Fibroblast of skin of right quadriceps (primary cell): ENCODE measurements around the gene TAF1C.

ENCODE experiments used
- DNase-seq: peaks from one replicate; pipeline ENCODE4 v3.0.0-alpha.2; 2013

TAF1C gene

DNA sequence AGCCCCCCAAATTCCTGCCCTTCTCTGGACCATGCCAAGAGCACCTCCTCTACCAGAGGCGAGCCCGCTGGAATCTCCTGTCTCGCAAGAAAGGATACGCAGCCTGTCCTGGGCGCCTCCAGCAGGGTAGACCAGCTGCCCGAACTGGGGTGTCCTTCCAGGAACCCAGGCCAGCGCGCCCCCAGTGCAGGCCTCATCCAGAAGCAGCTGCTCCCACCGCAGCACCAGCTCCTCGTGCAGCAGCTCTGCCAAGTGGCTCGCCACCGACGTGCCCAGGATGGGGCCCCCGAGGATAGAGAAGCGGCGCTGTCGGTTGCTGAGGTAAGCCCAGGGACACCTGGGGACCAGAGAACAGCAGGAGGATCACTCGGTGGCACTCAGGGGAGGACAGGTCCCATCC lies 4.8 kb downstream of the TAF1C start:
- no peak for DNase-seq

DNA sequence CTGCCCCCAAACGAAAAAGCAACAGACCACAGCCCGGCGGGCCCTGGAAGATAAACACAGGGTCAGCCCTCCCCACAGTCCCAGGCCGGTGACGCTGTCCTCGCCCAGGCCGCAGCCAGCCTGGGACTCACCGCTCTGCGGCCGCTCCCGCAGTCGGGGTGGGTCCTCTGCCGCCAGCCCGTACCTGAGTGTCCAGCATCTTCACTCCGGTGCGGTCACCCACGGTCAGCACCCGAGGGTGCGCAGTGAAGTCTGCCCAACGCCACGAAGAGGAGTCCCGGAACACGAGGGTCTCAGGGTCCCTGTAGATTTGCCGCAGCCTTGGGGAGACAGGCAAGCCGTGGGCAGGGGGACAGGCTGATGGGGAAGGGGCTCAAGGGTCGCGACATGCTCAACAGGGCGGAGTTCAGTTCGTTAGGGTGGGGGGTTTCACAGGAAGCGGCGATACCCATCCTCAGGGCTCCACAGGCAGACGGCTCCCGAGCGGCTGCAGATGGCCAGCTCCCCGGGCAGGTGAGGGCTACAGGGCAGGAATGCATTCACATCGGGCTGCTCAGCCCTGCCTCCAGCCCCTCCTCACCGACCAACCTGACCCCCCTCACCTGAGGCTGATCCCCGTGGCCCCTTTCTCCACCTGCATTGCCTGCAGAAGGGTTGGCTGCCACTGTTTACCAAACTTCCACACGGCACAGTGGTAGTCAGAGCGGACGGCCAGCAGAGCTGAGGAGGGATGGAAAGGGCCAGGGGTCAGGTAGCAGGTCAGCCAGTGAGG lies 5.5 kb downstream of the TAF1C start:
- DNase-seq, result no peak

DNA sequence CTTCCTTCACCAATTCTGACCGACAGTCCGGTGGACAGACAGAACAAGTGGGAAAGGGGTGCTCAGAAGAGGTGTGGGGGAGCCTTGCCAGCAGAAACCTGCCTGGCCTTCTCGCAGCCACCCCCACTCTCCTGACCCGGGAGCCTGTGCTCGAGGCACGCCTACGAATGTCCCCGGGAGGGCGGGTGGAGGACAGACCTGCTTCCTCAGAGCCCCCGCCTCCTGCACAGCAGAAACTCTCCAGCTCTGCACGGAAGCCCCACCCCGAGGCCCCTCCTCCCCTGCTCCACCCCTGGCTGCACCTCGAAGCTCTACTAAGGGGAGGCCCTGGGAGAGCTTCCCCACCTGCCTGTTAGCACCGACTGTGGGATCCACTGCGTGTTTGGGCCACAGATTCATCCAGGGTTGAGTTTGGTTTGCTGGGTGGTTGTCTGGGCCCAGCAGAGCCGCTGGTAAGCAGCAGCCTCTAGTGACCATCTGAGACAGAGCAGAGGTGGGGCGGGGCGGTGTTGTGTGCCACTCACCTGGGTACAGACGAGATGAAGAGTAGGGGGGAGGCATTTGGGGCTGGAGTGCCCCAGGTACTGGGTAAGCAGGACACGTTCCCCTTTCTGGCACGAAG lies 6.2 kb downstream of the TAF1C start:
- DNase-seq, result no peak

DNA sequence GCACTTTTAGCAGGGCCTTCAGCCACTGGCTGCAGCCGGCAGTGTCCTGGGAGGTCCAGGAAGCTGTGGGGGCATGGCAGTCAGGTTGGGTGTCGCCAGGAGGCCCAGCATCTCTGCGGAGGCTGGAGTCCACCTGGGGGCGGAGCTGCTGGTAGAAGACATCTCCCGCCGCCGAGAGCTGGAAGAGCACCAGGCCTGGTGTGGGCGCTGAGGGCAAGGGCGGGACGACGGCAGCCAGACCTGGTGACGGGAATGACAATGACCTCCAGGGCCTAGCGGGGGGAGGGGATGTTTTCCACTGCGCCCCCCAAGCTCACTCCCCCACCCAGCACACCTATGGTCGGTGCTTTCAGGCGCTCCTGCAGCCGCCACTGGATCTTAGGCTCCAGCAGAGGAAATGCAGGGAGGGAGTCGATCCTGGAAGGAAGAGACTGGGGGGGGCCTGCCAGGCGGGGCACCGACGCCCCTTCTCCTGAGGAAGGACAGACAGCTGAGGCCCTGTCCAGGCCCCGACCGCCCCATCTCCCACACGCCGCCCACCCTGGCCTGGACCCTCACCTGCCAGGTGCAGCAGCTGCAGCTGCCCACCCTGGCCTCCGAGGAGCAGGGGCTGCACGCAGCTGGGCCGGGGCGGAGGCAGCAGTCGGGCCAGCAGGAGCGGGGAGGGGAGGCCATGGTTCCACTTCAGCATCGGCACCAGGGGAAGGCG lies 7.1 kb downstream of the TAF1C start:
- no peak for DNase-seq

DNA sequence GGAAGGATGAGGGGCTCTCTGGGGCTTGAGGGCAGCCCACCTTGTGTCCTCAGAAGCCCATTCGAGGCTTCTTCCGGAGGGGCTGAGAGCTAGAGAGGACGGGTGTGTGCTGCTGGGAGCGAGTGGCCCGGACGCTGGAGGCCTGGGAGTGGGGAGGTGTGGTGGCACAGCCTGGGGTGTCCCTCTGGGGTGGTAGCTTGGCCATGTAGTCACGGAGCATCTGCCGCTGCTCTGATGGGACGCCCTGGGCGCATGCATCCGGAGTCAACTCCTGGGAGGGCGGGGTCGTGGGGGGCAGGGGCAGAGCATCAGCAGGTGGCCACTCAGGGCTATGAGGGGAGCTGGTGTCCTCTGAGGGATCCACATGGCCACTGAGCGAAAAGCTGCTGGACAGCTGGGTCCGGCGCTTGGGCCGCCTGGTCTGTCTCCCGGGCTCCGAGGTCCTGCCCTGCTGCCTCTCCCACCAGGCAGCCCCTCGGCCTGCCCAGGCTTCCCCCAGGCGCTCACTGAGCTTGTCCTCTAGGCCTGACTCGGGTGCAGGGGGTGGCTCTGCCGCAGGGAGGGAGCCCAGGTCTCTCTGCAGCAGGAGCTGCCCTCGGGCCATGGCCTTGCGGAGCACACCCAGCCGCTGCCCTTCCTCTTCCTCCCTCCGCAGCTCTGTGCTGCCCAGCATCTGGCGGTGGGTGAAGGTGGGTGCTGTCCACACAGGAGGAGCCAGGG lies 7.8 kb downstream of the TAF1C start:
- DNase-seq, result no peak

DNA sequence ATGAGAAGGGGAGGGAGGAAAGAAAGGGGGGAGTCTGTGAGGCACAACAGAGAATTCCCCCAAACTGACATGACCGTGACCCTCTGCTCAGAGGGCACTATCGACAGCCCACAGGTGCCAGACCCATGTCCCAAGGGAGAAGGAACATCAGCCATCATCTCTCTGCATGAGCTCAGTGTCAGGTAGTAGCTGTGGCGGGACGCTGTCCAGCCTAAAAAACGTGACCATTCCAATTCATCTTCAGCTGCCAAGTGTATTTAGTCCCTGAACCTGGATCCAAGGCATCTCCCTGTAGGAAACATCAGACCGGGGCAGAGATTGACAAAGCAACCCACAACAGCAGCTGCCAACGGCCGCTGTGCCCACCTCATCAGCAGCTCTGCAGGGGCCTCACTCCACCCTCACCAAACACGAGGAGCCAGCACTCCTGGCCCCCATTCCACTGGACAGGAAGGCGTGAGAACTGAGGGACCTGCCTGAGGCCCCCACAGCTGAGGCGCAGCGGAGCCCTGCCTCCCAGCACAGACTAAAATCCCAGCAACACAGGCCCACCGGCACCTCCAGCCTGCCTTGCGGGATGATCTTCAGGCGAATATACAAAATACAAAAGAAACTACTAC lies 8.6 kb downstream of the TAF1C start:
- no peak for DNase-seq

DNA sequence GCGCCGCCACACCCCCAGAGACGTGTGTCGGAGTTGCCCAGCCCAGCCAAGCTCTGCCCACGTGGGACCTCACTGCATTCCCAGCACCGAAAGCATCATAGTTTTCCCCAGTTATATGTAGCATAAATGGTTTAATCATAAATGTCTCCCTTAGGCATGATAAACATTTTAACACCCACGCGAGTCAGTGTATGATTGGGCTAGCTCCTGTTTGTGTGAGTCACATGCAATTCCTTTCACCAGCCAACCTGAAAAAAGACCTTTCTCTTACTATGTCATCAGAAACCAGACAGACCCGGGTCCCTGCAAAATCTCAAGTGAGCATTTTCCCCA lies 9.2 kb downstream of the TAF1C start:
- DNase-seq, result peak; percentile 72

DNA sequence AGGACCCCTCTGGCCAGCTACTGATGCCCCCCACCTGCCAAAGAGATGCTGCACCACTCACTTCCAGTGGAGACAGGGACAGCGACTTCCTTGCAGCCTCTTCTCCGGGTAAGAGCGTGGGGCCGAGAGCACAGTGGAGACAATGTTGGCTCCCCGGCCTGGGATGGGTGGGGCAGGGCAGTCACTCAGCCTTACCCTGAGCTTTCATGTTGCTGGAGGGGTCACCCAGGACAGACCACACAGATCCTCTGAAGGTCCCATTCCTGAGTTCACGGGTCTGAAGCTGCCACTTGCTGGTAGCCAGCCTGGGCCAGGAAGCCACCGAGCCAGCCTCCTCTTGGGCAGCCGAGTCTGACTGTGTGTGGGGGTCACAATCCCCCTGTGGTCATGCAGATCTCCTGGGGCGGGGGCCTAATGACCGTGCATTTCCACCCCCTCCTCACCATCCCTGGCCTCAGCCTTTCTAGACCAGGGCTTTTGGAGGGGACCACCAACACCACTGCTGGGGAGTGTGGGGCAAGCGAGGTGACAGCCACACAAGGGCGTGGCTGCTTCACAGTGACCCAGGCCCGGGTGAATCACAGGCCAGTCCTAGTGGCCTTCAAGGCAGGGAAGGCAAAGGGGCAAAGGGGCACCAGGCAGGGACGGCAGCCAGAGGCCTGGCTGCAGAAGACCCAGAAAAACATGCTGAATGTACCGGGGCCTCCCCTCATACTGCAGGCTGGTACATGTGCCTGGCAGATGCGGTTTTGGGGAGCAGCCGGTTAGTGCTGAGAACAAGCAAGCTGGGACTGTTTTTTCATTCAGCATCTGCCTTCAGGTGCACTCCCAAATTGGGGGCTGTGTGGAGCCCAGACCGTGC lies 10.4 kb downstream of the TAF1C start:
- no peak for DNase-seq

DNA sequence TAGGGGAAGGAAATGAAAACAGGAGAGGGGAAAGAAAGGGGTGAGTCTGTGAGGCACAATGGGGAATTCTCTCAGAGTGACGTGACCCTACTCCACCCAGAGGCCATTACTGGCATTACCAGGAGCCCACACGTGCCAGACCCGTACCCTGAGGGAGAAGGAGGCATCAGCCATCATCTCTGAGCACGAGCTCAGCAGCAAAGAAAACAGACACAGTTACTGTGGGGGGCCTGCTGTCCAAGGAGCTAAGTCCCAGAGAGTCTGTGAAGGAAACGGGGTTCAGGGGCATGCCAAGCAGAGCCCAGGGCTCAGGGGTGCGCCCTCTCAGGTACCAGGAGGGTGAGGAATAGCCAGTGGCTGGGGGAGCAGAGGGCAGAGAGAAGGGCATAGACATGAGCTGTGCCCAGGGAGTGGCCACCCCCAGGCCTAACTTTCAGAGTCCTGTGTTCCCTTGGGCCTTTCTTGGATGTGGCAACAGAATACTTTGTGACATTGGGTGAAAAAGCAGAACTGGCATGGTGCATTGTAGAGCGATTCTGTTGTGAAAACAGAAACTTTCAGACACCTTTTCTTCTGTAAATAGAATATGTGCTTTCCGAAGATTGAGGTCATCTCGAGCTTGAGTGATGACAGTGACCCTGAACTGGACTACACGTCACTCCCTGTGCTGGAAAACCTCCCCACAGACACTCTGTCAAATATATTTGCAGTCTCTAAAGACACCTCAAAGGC lies 11.3 kb downstream of the TAF1C start:
- DNase-seq, result peak; percentile 35

DNA sequence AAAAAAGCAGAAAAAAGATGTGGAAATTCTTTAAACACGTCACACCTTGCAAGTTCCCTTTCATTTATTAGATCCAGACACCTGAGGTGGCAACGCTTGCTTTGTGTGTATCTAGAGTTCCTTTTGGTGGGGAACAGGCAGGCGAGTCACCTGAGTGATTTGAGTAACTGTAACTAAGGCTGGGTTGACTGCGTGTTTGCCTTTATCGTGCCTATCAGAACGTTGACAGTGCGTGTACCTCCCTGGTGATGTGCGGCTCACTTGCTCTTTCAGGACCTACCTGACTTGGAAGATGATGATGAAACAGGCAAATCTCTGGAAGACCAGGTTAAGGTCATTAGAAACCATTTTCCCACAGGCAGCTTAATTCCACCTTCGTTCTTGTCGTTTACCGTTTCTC lies 12.5 kb downstream of the TAF1C start:
- no peak for DNase-seq

DNA sequence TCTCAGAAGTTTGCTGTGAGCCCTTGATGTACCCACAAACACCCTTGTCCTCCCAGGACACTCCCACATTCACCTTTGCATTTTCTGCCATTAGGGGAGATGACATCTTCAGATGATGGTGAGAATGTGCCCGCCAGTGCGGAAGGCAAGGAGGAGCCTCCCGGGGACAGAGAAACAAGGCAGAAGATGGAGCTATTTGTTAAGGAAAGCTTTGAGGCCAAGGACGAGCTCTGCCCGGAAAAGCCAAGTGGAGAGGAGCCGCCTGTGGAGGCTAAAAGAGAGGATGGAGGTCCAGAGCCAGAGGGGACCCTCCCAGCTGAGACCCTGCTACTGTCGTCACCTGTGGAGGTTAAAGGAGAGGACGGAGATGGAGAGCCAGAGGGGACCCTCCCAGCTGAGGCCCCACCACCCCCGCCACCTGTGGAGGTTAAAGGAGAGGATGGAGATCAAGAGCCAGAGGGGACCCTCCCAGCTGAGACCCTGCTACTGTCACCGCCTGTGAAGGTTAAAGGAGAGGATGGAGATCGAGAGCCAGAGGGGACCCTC lies 17.0 kb downstream of the TAF1C start:
- no peak for DNase-seq

DNA sequence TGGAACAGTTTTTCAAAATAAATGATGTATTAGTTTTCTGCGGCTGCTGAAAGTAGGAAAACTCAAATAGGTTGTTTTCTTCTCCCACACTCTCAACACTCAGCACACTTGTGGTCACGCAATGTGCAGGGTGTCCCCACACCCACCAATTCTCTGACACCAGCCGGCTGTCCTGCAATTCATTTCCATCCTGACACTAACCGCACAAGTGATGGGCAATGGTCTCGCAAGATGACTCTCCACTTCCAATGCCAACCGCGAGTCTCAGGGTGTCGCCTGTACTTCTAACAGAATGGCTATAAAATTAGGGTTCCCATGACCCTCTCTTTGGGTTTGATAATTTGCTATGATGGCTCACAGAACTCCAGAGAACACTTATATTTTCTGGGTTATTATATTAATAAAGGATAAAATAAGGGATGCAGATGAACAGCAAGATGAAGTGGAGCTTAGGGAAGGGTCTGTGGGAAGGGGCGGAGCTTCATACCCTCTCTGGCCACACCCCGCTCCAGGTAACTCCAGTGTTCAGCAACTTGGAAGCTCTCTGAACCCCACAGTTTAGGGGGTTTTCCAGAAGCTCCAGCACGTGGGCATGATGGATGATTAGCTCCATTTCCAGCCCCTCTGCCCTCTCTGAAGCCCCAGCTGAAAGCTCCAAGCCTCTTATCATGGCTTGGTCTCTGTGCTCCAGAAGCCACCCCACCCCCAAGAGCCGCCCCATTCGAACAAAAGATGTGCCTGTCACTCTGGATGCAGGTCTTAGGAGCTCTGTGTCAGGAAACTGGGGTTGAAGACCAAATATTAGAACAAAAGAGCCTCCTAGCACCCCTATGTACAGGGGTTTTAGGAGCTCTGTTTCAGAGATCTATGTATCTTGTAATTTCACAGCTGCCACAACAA lies 19.8 kb downstream of the TAF1C start:
- DNase-seq, result no peak

DNA sequence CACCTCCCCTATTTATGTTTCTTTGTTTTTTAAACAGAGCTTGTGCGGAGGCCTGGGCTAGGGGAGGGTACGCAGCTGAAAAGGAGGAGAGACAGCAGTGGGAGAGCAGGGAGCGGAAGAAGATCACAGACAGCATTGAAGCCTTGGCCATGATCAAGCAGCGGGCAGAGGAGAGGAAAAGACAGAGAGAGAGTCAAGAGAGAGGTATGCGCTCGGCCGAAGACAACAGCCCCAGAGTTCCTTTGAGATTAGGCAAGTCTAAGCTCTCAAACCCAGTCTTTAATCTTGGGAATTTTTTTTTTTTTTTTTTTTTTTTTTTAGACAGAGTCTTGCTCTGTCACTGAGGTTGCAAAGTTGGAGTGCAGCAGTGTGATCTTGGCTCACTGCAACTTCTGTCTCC lies 21.1 kb downstream of the TAF1C start:
- no peak for DNase-seq

DNA sequence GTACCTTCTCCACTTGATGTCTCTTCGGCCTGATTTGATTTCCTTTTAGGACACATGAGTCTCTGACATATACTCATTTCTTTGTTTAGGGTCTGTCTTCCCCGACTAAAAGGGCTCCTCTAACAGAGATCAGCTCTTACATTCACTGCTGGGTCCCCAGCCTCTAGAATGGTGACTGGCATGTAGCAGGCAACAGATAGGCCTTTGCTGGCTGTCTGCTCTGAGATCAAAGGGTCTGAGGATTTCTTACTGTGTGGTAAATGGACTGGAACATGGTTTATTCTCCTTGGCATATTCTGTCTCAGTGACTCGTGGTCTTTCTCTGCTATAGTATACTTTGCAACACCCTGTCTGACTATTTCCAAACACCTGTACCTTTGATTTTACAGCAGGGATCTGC lies 25.1 kb downstream of the TAF1C start:
- DNase-seq, result no peak

DNA sequence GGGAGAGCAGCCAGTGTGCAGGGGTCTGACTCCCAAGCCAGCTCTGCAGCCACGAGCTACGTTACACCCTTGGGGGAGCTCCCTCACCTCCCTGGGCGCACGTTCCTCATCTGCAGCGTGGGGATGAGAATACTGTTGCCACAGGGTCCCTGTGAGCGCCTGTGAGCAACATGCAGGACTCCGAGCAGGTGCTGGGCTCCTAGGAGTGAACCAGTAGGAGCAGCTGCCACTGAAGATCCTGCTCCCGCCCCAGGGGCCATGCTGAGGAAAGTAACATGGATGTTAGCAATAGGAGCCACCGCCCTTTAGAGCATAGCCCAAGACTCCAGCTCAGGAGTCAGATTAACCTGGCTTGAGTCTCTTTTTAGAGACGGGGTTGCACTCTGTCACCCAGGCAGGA lies 25.8 kb downstream of the TAF1C start:
- DNase-seq, result no peak

DNA sequence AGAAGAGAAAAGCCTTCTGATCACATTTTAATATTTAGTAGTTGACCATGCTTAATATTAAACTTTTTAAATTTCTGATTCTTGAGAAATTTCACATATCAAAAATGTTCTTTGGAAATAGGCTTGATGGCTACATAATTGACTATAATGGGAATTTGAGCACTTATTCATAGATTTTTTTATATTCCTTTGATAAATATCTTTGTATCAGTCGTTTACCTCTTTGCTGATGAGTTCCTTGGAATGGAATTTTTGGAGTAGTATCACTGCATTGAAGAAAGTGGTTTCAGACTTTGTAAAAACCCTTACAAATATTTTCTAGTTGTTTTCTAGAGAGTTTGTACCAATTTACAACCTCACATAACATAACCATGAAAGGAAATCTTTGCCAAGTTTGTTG lies 27.1 kb downstream of the TAF1C start:
- DNase-seq, result no peak

DNA sequence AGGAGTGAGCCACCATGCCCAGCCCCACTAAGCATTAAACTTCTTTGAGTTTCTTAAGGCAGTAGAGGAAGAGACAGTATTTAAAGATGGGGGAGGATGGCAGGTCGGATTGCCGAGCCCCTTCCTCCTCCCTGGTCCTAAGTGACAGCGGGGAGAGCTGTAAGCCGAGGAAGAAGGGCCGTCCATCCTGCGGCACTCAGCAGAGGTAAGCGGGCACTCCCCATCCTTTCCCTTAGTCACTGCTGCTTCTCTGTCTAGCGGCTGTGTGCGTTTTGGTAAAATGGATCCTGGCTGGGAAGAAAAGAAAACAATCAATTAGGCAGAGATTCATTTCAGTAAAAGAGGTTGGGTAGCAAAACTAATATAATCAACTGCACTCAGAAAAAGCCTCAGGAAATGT lies 27.9 kb downstream of the TAF1C start:
- no peak for DNase-seq

DNA sequence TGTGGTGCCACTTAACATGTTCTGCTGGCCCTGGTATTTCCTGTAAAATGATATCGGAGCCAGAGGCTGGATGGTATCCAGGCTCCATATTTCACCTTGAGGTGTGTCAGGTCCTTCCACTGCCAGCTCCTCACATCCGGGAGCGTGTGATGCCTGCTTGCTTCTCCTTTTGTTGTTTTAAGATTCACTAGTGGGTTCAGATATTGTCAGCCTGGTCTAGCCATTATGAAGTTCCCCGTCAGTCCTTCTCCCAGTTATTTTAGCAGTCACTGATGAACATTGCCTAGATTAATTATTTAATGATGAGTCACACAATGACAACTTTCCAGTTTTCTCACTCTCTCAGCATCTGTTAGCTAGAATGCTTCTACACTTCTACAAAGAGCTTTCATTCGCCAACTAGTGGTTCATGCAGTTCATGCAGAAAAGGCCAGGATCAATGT lies 30.5 kb downstream of the TAF1C start:
- peak; percentile 33 for DNase-seq

DNA sequence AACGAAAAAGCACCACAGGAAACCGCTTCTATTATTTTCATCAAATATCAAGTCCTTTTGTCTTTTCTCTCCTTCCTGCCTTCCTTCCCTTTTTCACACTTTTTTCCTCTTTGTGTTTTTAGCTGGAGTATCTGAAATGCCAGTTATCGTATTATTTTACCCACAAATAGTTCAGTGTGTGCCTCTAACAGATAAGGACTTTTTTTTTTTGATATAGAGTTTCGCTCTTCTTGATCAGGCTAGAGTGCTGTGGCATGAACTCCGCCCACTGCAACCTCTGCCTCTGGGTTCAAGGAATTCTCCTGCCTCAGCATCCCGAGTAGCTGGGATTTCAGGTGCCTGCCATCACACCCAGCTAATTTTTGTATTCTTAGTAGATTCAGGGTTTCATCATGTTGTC lies 31.1 kb downstream of the TAF1C start:
- DNase-seq, result no peak

DNA sequence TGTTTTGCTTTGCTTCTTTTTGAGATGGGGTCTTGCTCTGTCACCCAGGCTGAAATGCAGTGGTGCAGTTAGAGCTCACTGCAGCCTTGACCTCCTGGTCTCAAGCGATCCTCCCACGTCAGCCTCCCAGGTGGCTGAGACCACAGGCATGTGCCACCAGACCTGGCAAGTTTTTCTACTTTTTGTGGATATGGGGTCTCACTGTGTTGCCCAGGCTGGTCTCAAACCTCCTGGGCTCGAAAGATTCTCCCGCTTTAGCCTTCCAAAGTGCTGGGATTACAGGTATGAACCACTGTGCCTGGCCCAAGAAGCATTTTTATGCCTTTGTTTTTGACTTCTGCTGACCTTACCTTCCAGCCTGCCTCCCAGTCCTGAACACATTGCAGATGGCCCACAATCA lies 31.6 kb downstream of the TAF1C start:
- no peak for DNase-seq
